Measurements from ENCODE around the gene FXYD3.

DNA sequence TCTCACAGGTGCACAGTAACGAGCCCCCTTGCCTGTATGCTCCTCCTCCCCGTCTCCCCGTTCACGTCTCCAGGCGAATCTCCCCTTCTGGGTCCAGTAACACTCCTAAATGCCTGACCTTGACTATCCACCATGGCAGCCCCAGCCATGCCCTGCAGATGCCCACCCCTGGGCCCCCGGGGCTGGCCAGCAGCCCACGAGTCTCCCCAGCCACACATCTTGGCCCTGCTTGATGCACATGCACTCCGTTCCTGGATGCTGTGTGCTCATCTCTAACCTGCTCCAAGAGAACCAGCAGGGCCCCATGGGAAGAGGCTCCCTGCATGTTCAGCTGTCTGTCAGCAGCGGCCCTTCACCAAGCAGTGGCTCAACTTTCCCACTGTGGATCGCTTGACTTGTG, 42.1 kb upstream of the FXYD3 start:
- TF ChIP-seq, protein P1, sequence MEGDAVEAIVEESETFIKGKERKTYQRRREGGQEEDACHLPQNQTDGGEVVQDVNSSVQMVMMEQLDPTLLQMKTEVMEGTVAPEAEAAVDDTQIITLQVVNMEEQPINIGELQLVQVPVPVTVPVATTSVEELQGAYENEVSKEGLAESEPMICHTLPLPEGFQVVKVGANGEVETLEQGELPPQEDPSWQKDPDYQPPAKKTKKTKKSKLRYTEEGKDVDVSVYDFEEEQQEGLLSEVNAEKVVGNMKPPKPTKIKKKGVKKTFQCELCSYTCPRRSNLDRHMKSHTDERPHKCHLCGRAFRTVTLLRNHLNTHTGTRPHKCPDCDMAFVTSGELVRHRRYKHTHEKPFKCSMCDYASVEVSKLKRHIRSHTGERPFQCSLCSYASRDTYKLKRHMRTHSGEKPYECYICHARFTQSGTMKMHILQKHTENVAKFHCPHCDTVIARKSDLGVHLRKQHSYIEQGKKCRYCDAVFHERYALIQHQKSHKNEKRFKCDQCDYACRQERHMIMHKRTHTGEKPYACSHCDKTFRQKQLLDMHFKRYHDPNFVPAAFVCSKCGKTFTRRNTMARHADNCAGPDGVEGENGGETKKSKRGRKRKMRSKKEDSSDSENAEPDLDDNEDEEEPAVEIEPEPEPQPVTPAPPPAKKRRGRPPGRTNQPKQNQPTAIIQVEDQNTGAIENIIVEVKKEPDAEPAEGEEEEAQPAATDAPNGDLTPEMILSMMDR (IDR thresholded peaks at IDR 0.05; ENCODE audit: low read depth, low read length), result no peak
- TF ChIP-seq EZH2phosphoT487 (IDR thresholded peaks at IDR 0.05; ENCODE audit: low read depth), result no peak

Data from OCI-LY3 (cell line).